Skeletal muscle cell (primary cell): ENCODE measurements around the gene AGAP1.
"Not testable (repeated sequence)": the region's sequence is repeated elsewhere in the genome, so short reads cannot be mapped to it uniquely, and the experiment has no call there.

Source experiments
- DNase-seq: peaks from one replicate; pipeline ENCODE4 v3.0.0-alpha.2; 2010; ENCODE audit warnings: low read depth
- H3K4me3 ChIP-seq: 2 replicates; pipeline ENCODE4 v1.5.1; 2011; ENCODE audit warnings: low read depth, mild to moderate bottlenecking, control low read depth, low read length, moderate library complexity

The AGAP1 gene

GRCh38 chr2:236130349-236130998 lies 636.6 kb downstream of the AGAP1 start:
- no peak for DNase-seq
- no peak overlapping the region for H3K4me3 ChIP-seq

- no peak for DNase-seq
- no peak overlapping the region for H3K4me3 ChIP-seq
Measured at GRCh38 chr2:236131073-236131692, 637.3 kb downstream of the AGAP1 start.

- H3K4me3 ChIP-seq: no peak overlapping the region
- DNase-seq: no peak
Measured at GRCh38 chr2:236133410-236134012, 639.7 kb downstream of the AGAP1 start.

DNA sequence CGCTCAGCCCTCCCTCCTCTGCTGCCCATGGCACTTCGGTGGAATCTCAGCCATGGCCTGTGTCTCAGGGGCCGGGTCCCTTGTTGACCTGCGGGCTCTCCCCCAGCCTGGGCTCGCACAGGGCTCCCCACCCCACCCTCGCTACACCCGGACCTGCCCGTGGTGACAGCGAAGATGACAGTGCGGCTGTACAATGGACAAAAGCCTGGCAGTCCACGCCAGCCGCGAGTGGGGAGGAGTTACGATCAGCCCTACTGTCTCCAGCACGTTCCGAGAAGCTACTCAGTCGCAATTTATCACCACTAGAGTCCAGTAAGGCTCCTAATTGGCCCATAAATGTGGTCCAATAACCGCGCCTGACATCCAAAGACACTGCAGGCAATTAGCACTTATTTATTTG lies 642.7 kb downstream of the AGAP1 start:
- no peak overlapping the region for H3K4me3 ChIP-seq
- DNase-seq: no peak

DNA sequence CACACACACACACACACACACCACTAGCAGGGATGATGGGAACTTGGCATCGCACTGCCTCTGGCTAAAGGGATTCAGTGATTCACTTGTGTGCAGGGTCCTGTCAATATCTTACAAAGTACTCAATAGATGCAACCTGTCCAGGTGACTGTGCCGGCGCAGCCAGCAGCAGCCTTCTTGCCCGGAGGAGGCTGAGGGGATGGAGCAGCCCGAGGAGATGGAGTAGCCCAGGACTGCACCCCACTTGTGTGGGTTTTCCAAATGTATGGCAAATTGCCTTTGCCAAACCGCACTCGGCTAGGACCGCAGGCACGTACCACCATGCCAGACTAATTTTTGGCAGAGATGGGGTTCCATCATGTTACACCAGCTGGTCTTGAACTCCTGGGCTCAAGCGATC lies 643.2 kb downstream of the AGAP1 start:
- no peak for DNase-seq
- H3K4me3 ChIP-seq: no peak overlapping the region

GRCh38 chr2:236141616-236142015 lies 647.8 kb downstream of the AGAP1 start:
- H3K4me3 ChIP-seq, DNase-seq: not testable (repeated sequence)

GRCh38 chr2:236143811-236144210 lies 650.0 kb downstream of the AGAP1 start:
- DNase-seq: no peak
- no peak overlapping the region for H3K4me3 ChIP-seq

GRCh38 chr2:236146436-236146835 lies 652.6 kb downstream of the AGAP1 start:
- DNase-seq: no peak
- H3K4me3 ChIP-seq: no peak overlapping the region

GRCh38 chr2:236155406-236155805 lies 661.6 kb downstream of the AGAP1 start:
- no peak for DNase-seq

DNA sequence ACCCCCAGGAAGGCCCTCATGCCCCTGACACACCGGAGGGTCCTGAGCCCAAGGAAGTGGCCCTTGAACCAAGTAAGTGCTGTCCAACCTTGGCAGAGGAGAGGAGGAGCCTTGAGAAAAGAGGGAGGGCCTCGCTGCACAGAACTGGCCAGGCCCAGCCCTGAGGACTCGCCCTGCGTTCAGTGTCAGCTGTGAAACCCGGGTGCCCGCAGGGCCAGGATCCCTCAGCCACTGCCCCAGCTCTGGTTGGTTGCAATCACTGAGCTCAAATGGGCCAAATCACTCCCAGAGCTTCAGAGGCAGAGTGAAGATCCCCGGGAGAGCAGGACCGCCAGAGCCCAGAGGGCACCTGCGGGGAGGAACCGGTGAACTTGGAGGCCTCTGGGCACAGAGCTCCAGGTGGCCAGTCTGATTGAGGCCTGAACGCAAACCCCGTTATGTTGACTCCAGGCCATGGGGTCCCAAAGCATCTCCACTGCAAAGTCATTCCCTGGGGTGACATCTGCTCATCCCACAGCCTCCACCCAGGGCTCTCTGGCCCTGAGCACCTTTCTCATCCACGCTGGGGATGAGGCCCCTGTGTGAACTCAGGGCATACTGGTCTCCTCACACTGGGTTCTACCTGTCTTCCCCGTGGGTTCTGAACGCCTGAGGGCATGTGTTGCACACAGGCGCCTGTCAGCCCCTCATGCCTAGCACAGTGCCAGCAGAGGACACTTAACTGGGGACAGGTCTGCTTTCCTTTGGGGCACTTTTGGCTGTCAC lies 662.4 kb downstream of the AGAP1 start:
- no peak for DNase-seq
- no peak overlapping the region for H3K4me3 ChIP-seq

More at GRCh38 chr2:236155406-236155805, 661.6 kb downstream of the AGAP1 start:
- H3K4me3 ChIP-seq: no peak overlapping the region

DNA sequence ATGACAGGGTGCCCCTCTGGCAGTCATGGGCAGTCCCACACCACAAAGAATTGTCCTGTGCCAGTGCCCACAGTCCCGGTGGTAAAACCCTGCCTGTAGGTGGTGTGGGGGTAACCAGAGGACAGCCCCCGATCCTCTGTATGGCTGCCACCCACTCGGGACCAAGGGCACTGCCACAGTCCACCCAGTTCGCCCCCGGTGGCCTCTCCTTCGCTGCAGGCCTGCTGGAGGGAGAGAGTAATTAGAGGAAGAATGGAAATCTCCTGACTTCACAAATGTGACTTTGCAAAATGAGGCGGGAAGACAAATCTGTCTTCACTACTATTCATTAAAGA lies 663.0 kb downstream of the AGAP1 start:
- DNase-seq: no peak
- H3K4me3 ChIP-seq: no peak overlapping the region

DNA sequence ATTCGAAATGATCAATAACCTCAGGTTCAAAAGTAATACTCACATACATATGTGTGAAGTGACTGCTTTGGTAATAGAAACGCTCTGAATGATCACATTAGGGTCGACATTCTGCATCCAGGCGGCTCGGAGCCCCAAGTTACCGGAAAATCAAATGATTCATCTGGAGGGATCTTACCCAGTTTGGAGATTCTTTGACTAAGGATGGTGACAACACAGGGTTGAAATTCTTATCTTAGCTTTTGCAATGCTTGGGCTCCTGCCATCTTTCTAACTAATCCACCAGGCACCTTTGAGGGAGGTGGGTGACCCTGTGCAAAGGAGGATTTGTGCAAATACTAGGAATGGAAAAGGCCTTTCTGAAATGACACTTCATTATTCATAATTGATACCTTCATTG lies 663.5 kb downstream of the AGAP1 start:
- no peak for DNase-seq
- no peak overlapping the region for H3K4me3 ChIP-seq

DNA sequence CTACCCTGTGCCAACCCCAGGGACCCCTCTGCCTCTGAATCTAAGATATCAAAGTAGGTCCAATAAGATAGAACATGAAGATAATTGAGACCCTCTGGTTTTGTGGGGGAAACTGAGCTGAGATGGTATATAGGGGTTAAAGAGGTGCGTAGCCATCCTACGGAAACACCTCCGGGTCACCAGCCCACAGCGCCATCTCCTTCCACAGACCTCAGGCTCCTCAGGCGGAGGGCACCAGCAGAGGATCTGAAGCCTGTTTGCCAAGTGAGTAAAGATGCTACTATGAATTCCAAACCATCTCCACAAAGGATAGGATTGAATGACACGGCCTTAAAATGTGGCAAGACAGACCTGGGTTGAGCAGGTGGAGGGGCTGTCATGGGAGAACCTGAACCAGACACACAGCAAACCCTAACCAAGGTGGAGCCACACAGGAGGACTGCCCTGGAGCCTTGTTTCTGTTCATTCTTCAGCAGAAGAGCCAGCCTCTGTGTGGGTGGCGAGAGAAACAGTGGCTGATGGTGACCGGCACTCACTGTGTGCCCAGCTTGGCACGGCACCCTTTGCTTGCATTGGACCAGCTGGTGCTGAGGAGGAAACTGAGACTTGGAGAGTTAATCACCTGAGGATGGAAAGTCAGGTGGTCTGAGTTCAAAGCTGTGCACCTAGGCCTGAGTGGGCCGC lies 664.1 kb downstream of the AGAP1 start:
- no peak overlapping the region for H3K4me3 ChIP-seq
- DNase-seq: no peak

DNA sequence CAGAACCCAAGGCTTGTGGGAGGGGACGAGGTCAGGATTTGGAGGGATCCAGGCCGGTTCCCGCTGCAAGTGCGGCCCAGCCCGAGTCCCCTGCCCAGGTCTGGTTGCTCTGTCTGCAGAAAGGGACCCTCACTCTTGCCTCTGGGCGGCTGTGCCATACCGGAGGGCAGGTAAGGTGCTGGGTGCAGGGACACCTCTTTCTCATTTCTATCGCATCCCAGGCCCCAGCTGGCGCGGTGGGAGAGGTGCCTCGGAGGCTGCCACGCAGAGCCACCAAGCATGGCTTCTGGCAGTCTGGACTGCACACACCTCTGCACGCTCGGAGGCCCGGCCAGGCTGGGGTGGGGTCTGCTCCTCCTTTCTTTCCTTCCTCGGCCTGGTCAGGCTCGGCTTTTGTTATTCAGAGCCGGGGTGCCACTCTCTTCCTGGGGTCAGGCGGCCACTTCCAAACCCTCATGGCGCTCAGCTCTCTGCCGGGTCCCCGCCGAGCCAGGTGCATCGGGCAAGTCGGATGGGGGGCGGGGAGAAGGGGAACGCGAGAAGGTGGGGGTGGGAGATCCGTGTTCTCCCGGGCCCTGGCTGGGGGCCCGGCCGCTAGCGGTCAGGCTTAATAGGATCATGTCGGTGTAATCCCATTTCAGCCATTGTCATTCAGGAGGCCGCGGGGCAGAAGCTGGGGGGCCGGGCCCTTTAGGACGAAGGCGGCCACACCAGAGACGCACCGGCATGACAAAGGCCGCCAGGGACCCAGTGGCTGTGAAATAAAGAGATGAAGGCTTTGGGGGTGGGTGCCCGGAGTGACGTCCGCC lies 665.3 kb downstream of the AGAP1 start:
- DNase-seq: no peak
- H3K4me3 ChIP-seq: no peak overlapping the region

DNA sequence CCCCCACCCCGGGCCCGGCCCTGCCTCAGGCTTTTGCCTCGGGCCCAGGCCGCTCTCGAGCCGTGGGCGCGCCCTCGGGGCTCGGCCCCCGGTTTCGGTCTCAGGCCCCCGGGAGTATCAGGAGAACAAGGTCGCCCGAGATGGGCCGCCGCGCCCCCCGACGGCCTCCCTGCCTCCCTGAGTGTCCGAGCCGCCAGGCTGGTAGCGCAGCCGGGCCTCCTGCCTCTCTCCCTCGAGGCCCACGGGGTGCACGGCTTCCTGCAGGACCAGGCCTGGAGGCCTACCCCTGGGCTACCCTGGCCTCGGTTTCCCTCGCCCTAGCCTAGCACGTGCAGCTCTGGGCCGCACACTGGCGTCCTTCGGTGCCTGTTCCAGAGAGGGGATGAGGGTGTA lies 665.9 kb downstream of the AGAP1 start:
- DNase-seq: no peak
- H3K4me3 ChIP-seq: no peak overlapping the region

DNA sequence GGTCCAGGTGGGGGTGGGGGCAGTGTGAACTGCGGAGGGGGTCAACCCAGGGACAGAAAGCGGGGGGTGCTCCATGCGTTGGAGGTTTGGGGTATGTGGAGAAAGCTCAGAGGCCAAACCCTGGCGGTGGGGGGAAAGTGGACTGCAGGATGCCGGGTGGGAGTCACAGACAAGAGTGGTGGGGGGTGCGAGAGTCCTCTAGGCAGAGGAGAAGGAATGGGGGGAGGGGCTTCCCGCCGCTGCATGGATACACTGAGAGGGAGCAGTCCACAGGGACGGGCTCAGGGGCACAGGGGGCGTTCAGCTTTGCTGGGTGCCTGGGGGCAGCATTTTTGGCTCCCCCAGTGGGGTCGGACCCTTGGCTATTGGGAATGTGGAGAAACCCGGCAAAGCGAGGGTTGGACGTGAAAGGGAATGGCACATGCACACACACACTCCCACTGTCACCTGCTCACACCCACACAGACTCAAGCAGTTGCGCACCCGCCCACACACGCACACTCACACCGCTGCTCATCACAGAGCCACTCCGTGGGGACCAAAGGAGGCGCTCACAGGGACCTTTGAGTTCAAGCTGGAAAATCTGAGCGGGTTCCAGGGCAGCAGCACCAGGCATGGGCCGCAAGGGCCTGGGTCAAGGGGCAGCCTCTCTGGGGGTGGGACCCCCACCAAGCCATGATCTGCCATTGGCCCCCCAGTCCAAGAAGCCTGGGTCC lies 666.7 kb downstream of the AGAP1 start:
- no peak for DNase-seq
- no peak overlapping the region for H3K4me3 ChIP-seq

GRCh38 chr2:236161082-236161462 lies 667.2 kb downstream of the AGAP1 start:
- no peak overlapping the region for H3K4me3 ChIP-seq
- DNase-seq: no peak

DNA sequence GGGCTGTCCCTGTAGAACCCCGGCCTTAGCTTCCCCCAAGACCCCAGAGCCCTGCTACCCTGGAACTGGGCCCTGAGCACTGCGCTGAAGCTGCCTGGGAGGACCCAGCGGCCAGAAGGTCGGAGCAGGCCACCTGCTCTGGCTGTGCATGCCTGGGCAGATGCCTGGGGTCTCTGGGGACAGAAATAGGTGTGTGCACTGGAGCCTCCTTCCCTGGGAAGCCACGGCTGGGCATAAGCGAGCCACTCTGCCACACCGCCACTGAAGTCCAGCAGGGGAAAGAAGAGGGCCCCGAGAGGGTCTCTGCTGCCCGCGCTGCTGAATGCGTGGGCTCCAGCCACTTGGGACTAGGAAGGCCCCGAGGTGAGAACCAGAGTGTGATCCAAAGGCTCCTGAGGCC lies 667.7 kb downstream of the AGAP1 start:
- no peak for DNase-seq
- H3K4me3 ChIP-seq: no peak overlapping the region
